NCI-H524 treated with DMSO at 0.1 percent for 48 hours (cell line): Measurements from ENCODE around the gene VAMP5.
"Not testable (repeated sequence)": the region's sequence is repeated elsewhere in the genome, so short reads cannot be mapped to it uniquely, and the experiment has no call there.

Experiments used
- DNase-seq: peaks from one replicate; lab custom pipeline; 2025; lab: John Stamatoyannopoulos, UW

The VAMP5 gene

DNA sequence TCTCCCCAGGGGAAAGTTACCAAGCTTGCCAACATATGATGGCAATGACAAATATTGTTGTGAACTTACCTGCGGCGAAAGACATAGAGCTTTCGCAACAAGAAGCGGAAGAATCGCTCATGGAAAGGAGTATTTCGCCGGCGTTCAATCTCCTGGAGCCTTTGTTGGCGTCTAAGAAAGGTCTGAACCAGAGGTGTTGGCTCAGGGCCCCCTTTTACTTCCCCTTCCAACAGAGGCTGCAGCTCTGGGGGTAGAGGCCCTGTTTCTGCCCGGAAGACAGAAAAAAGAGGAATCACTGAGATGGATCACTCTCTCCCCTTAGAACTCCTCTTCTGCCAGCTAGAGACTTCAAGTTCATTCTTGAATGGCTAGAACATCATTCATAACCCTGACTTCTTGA is 33.7 kb upstream of the VAMP5 start:
- no peak for DNase-seq

GRCh38 chr2:85551698-85552678 is 32.2 kb upstream of the VAMP5 start:
- DNase-seq: no peak

- DNase-seq: no peak
These were observed 31.0 kb upstream of the VAMP5 start for GRCh38 chr2:85553184-85553583.

DNA sequence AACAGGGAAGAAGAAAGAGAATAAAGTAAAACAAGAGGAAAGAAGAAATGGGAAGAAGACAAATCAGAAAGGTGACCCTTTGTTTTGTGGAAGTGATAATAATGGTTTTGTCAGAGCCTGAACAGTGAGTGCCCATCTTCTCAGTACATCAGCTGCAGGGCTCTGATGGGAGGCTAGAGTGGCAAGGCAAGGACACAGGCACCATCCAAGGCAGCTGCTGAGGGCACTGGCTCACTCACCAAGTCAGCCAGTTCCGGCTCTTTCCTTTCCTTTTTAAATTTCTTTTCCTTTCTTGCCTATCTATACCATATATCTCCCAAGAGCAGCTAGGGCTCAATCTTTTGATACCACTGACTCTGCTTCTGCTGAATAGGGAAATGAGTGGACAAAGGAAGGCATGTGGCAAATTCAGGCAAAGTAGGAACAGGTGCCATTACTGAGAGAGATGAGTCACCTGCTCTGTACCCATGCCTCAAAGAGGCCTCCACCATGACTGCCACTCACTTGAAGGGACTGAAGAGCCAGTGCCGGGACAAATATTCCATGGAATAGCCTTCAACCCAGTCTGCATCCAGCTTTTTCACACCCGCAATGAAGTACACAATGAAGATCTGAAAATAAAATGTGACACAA is 29.1 kb upstream of the VAMP5 start:
- no peak for DNase-seq

- no peak for DNase-seq
These were observed 27.1 kb upstream of the VAMP5 start for GRCh38 chr2:85557130-85557529.

GRCh38 chr2:85558160-85558559 is 26.1 kb upstream of the VAMP5 start:
- no peak for DNase-seq

- DNase-seq: not testable (repeated sequence)
These were observed 23.9 kb upstream of the VAMP5 start for GRCh38 chr2:85560403-85560726.

DNA sequence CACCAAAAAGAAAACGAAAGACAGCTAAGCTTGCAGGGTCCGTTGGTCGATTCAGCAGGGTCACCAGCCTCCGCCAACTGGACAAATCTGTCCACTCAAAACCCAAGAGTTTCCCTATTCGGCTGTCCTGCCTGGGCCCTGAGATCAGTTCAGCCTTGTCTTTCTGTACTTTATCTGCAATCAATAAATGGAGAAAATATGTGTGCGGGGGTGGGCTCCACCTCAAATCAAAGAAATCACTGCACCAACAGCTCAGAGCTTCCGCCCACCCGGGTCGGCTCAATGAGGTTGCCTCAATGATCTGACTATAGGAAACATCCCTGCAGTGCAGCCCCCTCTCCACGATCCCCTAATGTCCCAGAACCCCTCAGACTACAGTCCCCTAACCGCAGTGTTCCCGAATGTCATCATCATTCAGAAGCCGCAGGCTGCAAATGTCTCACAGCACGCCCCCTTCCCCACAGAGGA is 23.4 kb upstream of the VAMP5 start:
- no peak for DNase-seq

DNA sequence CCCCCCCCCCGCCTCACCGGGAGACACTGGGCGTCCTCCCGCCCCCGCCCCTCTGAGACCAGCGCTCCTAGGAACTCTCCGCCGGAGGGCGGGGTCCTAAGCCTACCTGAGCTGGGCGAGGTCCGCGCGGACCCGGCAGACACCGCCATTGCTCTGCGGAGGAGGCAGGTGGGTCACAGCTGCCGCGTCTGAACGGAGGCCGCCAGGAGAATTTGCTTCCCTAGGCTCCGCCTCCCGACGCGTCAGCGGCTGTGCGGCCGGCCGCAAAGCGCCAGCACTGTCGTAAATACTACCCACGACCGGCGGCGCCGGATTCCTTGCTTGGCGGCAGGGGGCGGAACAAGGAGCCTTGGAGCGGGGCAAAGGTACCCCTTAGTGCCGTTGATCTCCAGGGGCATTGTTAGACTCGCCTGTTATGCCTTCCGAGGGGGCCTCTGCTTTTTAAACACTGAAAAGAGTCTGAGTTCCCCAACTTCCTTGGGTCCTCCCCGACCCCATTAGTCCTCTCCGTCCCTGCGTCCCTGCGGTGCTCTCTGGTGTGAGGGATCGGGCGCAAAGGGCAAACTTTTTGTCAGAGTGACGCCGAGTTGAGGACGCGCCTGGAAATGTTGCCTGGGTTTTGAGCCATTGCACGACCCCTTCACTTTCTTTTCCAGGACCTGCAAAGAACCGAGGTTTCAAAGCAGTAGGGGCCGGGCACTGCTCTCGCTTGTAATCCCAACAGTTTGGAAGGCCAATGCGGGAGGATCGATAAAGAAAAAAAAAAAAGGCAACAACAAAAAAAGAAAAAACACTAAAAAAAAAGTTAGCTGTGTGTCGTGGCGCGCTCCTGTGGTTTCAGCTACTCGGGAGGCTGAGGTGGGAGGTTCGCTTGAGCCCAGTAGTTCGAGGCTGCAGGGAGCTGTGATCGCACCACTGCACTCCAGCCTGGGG is 22.7 kb upstream of the VAMP5 start, which contains the start of gene GGCX:
Gene GGCX, minus strand, starts transcription at position 214 of the 933 bp plus-strand sequence. Its CDS starts 65 bp downstream, at position 149.
- peak; percentile 64 for DNase-seq

DNA sequence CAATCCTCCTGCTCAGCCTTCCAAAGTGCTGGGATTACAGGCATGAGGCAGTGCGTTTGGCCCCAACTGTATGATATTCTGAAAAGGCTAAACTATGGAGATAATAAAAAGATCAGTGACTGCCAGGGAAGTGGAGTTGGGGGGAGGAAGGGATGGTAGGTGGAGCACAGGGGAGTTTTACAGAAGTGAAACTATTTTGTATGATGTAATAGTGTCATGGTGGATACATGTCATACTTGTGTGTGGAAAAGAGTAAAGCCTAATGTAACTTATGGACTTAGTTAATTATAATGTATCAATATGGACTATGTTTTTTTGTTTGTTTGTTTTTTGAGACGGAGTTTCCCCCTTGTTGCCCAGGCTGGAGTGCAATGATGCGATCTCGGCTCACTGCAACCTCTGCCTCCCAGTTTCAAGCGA is 20.1 kb upstream of the VAMP5 start:
- no peak for DNase-seq

GRCh38 chr2:85566265-85566664 is 18.0 kb upstream of the VAMP5 start:
- DNase-seq: no peak

GRCh38 chr2:85575739-85576138 is 8.5 kb upstream of the VAMP5 start:
- no peak for DNase-seq

DNA sequence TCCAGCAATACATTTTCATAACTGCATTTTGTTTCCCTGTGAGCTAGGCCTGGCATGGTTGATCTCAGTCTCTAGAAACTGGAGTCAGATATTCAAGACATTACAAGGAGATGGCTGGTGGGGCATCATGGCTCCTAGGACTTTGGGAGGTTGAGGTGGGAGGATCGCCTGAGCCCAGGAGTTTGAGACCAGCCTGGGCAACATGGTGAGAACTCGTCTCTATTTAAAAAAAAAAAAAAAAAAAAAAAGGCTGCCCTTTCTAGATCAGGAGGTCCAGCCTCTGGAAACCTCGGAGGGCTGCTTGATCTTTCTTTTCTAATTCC is 7.2 kb upstream of the VAMP5 start:
- no peak for DNase-seq

DNA sequence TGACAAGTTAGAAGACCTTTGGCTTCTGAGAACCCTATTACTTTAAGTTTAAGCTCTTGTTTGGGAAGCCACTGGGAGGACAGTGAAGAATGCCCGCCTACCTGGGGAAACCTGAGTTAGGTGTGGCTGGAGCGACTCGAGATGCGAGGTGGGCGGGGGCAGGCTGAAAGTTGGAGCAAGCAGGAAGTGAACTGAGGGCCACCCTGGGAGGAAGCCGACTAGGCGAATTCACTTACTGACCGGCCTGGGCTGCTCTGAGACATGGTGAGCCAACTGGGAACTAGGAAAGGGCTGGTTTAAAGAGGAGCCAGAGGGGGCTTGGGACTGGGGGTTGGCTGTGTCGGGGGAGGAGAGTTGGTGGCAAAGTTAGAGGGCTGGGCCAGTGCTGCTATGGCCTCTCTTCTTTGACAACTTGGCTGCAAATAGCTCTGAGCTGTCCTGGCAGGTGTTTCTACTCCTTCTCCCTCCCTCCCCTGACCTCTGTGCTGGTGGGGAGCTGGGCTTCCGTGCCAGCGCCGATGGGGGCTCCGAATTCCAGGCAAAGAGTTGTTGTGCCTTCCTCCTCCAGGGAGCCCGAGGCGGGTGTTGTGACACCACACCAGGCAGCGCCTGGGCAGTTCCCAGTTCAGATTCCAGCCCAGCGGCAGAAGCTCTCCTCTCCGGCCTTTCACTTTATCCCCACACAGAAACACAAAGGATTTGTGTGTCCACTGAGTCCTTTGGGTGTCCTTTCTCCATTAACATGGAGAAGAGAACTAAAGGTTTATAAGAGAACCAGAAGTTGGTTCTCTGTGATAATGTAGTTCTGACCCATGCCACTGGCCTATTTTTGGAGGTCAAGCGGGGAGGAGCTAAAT is 6.6 kb upstream of the VAMP5 start, which contains the start of gene VAMP8:
Gene VAMP8, plus strand, starts transcription at position 201 of the 857 bp plus-strand sequence. Its CDS starts 61 bp downstream, at position 262.
- DNase-seq: no peak

- no peak for DNase-seq
These were observed 5.7 kb upstream of the VAMP5 start for GRCh38 chr2:85578243-85579180.

DNA sequence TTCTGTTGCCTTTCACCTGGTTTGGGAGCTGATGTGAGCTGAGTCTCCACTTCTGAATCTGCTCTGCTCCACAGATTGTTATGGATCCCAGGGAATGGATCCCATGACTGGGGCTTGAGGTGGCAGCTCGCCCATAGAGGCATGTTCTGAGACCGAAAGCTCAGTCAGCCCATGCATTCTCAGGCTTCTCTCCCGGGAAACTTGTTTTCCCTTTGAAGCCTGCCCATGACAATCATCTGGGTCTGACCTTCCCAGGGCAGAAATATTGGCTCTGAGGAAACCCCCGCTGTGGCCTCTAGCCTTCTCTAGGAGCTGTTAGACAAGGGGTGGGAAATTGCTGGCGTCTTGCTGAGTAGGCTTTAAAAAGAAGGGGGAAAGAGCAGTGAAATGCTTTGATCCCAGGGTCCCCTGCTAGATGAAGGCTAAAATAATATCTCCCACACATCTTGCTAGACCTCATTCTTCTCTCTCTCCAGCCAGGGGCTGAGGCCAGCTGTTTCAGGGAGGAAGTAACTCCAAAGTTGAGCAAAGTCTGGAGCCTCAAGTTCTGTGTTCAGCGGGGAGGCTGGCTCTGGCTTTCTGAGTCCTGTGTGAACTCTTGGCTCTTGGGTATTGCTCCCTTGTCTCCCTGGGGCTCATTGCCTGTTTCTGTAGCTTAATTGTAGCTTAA is 4.8 kb upstream of the VAMP5 start:
- DNase-seq: no peak

DNA sequence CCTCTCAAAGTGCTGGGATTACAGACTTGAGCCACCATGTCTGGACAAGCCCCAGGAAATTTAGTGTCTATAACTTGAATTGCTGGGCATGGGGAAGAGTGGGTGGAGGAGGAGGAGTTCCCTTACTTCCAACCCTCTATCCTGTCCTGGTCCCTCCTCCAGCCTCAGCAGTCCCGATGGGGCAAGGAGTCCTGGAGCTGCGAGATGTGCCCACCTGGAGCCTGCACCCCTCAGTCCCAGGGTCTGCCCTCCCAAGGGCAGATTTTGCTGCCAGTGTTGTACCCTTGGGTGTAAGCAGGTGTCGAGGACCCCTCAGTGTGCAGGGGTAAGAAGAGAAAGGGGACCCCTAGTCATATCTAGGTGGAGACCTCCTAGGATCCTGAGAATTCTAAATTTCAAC is 4.0 kb upstream of the VAMP5 start:
- no peak for DNase-seq

- DNase-seq: no peak
These were observed 1.7 kb upstream of the VAMP5 start for GRCh38 chr2:85582492-85582891.

GRCh38 chr2:85583667-85584353 is 421 bp upstream of the VAMP5 start:
- DNase-seq: no peak
